Adrenal gland (tissue), 12 donors: Measurements from ENCODE around the gene FYB1. TPM values are rescaled to one million over a fixed set of nuclear protein-coding genes. Genes with fewer than 3 reads are reported as not detected.

Experiments
- DNase-seq, 7 donors: peaks; one replicate each; pipeline ENCODE4 v3.0.0-alpha.2; 2019 to 2020
- H3K27ac ChIP-seq, 5 donors: fragments of 200-600 bp; sonication (generic) in 4 of 5; 1 replicate in 3 of 5; 2 replicates in 2 of 5; pipeline versions ENCODE4 v1.5.1 to v1.8.0; 2016 to 2020; ENCODE audit warnings: mild to moderate bottlenecking in 1 of 5
- H3K27me3 ChIP-seq: fragments of 200-600 bp; 2 replicates; pipeline ENCODE4 v1.8.0; 2021
- H3K36me3 ChIP-seq, 2 donors: fragments of 200-600 bp; replicated peaks in 1 of 2; 1 replicate in 1 of 2; 2 replicates in 1 of 2; pipeline versions ENCODE4 v1.5.1 to v1.8.0; 2018 to 2022
- H3K4me1 ChIP-seq, 2 donors: fragments of 200-600 bp; replicated peaks in 1 of 2; 1 replicate in 1 of 2; 2 replicates in 1 of 2; pipeline versions ENCODE4 v1.5.1 to v1.8.0; 2018 to 2021
- H3K4me3 ChIP-seq, 4 donors: fragments of 200-600 bp; sonication (generic) in 3 of 4; one replicate each; pipeline ENCODE4 v1.5.1; 2016 to 2018
- H3K9me3 ChIP-seq, 3 donors: fragments of 200-600 bp; sonication (generic) in 1 of 3; replicated peaks in 1 of 3; 1 replicate in 2 of 3; 2 replicates in 1 of 3; pipeline versions ENCODE4 v1.5.1 to v1.8.0; 2016 to 2021
- POLR2A ChIP-seq, 2 donors: fragments of 450-650 bp; IDR thresholded peaks; one replicate each; pipeline ENCODE4 v1.6.1; 2017; ENCODE audit warnings: antibody characterized with exemption in 2 of 2, mild to moderate bottlenecking in 2 of 2, moderate library complexity in 1 of 2
- WGBS, 4 donors: extraction: QIAGEN DNeasy Blood & Tissue Kit in 2 of 4; methylation state at CpG; one replicate each; pipeline versions ENCODE4 v1.1.5 to v1.1.7; 2013 to 2017; 5-methylcytosine and 5-hydroxymethylcytosine counted together
- intact Hi-C, 2 donors: fragments of 100-400 bp; cut with DNase I; formaldehyde crosslinking; loops; one replicate each; pipeline versions ENCODE4 v1.14.1 to v1.15.0; 2022 to 2023
- polyA plus RNA-seq, 3 donors: library from polyadenylated mRNA; stranded (reverse); fragments of 200-250 nt in 2 of 3; fragments of 350-450 nt in 1 of 3; fragmentation: Illumina TruSeq in 1 of 3; extraction: RNeasy Lipid Tissue Mini Kit (QIAGEN cat#74804) in 1 of 3; gene quantifications; one replicate each; pipeline ENCODE4 v1.2.3, GENCODE V29; 2013 to 2014
- total RNA-seq, 9 donors: library from RNA; depleted of rRNA in 4 of 9; stranded (reverse); fragments of >200 nt in 4 of 9; fragments of 120-200 nt in 1 of 9; fragmentation: NEBNext Ultra II Directional in 1 of 9; extraction: Animal tissue kit (Norgen Biotek cat#: 25700) in 1 of 9; gene quantifications; one replicate each; pipeline versions ENCODE4 v1.1.0 to v1.2.4, GENCODE V29; 2013 to 2023
- TF ChIP-seq, protein P1 (sequence below), 6 experiments: fragments of 450-650 bp in 4 of 6; fragments of 200-600 bp in 2 of 6; sonication (generic) in 1 of 6; IDR thresholded peaks; 1 replicate in 5 of 6; 2 replicates in 1 of 6; pipeline versions ENCODE4 v1.5.1 to v1.8.0; 2016 to 2021; ENCODE audit warnings: antibody characterized with exemption in 6 of 6, mild to moderate bottlenecking in 2 of 6, moderate library complexity in 1 of 6
- donor health status: healthy with polysubstance abuse.
- donor health status: Bipolar disorder and iron deficiency.
- donor health status: DM: yes; HTN: yes; CAD: no.
- donor health status: DM: no; HTN: no; CAD: no.
- donor health status: DM: no; HTN: no; CAD: no.
- donor health status: DM: yes; HTN: yes; CAD: no.

FYB1 gene
- total and polyA plus RNA-seq, 12 donors = 1.6 to 29.8 (median 13.6) TPM

DNA sequence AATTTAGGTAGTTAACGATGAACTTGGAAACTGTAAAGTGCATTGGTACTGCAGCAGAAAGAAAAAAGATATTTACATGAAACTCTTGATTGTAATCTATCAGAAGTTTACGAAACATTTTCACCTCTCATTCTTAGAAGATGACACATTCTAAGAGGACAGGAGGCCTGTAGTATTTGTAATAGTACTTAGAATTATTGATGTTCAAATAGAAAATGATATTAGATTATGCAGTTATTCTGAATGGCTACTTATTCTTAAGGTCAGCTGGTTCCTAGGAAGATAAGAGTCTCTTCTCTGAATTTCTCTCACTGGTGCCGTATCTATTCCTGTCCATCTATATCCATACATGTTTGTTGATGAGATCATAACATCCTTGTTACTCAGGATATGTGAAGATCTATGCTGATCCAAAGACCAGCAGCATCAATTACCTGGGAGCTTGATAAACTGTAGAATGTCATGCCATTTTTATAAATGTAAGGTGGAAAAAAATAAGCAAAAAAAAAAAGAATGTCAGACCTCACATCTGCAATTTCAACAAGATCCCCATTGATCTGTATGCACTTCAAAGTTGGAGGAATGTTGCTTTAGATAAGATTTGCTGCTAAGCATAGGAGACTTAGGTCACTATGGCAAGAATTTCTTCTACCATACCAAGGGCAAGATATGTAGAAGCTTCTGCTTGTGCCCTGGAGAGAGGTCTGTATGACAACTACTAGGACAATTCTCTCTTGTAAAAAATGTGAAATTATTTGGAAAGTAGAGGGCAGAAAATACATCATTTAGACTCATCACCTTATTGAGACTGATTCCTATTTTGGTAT lies 102.8 kb downstream of the FYB1 start:
- intact Hi-C loops = no loop called here
- no peaks in the 10 kb centered on the region for H3K9me3 ChIP-seq
- peak overlapping the region in 1 of 5 donors; percentile 27 for H3K27ac ChIP-seq
- 60 to 65% (median 62%) methylated on average over 3 of the region's 3 CpGs for WGBS, 4 donors
- no peaks in the 10 kb centered on the region for H3K36me3 ChIP-seq
- TF ChIP-seq, protein P1, sequence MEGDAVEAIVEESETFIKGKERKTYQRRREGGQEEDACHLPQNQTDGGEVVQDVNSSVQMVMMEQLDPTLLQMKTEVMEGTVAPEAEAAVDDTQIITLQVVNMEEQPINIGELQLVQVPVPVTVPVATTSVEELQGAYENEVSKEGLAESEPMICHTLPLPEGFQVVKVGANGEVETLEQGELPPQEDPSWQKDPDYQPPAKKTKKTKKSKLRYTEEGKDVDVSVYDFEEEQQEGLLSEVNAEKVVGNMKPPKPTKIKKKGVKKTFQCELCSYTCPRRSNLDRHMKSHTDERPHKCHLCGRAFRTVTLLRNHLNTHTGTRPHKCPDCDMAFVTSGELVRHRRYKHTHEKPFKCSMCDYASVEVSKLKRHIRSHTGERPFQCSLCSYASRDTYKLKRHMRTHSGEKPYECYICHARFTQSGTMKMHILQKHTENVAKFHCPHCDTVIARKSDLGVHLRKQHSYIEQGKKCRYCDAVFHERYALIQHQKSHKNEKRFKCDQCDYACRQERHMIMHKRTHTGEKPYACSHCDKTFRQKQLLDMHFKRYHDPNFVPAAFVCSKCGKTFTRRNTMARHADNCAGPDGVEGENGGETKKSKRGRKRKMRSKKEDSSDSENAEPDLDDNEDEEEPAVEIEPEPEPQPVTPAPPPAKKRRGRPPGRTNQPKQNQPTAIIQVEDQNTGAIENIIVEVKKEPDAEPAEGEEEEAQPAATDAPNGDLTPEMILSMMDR (IDR thresholded peaks at IDR 0.05) = no peak
- no peak for TF ChIP-seq POLR2A (IDR thresholded peaks at IDR 0.05)
- DNase-seq = no peak
- no peaks in the 10 kb centered on the region for H3K27me3 ChIP-seq
- peaks cover 0 to 3% of the 10 kb centered on the region in 2 donors for H3K4me1 ChIP-seq
- peak overlapping the region in 1 of 4 donors; percentile 30 for H3K4me3 ChIP-seq

DNA sequence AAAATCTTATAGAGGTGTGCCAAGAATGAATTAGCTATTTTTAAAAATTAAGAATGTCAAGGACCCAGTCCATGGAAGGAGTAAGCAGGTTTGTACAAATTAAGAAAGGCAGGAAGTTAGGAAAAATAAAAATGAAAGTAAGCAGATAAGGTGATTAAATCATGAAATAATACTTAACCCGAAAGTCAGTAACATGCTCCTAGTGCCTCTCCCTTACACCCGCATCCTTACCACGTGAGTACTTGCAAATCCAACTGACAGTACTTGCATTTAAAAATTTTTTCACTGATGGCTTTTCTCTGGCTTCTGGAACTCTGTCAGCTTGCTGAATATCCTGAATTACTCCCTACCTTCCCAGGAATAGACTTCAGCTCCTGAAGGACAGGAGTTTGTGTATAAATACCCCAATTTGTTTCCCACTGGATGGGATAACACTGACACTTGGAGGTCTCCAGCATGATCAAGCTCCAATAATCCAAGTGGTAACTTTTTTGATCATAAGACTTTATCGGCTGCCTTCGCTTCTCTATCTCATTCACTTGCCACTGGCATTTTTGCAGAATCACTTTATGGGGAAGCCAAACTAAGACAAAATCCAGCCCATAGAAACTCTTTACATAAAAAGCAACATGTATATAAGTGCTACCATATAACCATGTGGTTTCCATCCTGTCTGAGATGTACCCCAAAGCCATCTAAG lies 103.6 kb downstream of the FYB1 start:
- DNase-seq = peak in 4 of 7 donors; percentile 12 to 30 (median 16)
- WGBS, 4 donors = 28 to 64% (median 41%) methylated on average over 5 of the region's 5 CpGs
- H3K27me3 ChIP-seq = no peaks in the 10 kb centered on the region
- H3K27ac ChIP-seq = peak overlapping the region in 3 of 5 donors; percentile 27 to 36 (median 32)
- intact Hi-C loops = no loop called here
- H3K9me3 ChIP-seq = no peaks in the 10 kb centered on the region
- H3K36me3 ChIP-seq = no peaks in the 10 kb centered on the region
- TF ChIP-seq POLR2A (IDR thresholded peaks at IDR 0.05) = no peak
- TF ChIP-seq, protein P1 (IDR thresholded peaks at IDR 0.05) = no peak
- peak overlapping the region in 2 of 4 donors; percentile 15 to 30 for H3K4me3 ChIP-seq
- H3K4me1 ChIP-seq = peaks cover 0 to 3% of the 10 kb centered on the region in 2 donors

DNA sequence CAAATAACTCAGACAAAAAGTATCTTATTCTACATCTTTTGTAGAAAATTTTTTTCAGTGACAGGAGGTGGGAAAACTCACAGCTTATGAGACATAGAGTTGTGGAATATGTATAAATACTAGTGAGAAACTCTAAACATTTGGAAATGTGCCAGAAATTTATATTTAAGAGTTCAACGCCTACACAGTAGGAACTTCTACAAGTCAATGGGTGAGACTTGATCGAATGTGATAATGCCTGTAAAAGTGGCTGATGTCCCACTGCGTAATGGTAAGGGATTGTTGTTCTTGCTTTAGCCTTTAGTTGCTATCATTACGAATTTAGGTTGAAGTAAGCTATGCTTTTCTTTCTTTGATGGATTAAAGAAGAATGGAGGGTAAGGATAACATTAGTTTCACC lies 105.2 kb downstream of the FYB1 start:
- Histone ChIP-seq H3K9me3 (no peaks in the 10 kb centered on the region), H3K4me1 (peaks cover 0 to 3% of the 10 kb centered on the region in 2 donors), H3K27me3 (no peaks in the 10 kb centered on the region), H3K36me3 (no peaks in the 10 kb centered on the region), H3K4me3 (no peak overlapping the region), H3K27ac (no peak overlapping the region)
- 91 to 95% (median 95%) methylated on average over 4 of the region's 4 CpGs for WGBS, 4 donors
- TF ChIP-seq, protein P1 (IDR thresholded peaks at IDR 0.05) = no peak
- no peak for TF ChIP-seq POLR2A (IDR thresholded peaks at IDR 0.05)
- no peak for DNase-seq
- intact Hi-C loops = no loop called here

DNA sequence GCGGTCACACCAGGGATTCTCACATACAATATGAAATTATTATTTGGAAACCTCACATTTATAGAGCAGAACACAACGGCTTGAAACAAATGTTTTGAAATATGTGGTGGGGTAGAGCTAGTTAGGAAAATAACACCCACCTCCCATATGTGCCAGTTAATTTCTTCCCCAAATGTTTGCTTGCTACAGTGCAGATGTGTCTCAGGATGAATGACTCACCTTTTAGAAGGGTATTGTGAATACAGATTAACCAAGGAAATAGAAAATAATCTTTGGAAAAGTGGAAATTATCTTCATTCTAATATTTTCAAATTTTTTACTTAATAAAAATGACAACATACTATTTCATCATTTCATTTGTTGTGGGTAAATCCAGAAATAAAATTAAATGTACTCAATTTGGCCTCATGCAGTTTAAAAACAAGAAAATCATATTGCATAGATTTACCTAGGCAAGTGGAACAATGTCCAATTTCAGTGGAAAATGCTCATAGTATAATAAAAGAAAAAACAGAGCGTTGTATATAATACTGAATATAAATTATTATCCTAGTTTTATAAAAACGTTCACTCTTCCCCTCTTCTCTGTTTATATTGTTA lies 105.9 kb downstream of the FYB1 start:
- Histone ChIP-seq H3K36me3 (no peaks in the 10 kb centered on the region), H3K4me1 (peaks cover 0 to 3% of the 10 kb centered on the region in 2 donors), H3K9me3 (no peaks in the 10 kb centered on the region), H3K27ac (no peak overlapping the region), H3K4me3 (no peak overlapping the region), H3K27me3 (no peaks in the 10 kb centered on the region)
- TF ChIP-seq, protein P1 (IDR thresholded peaks at IDR 0.05) = no peak
- TF ChIP-seq POLR2A (IDR thresholded peaks at IDR 0.05) = no peak
- intact Hi-C loops = no loop called here
- no peak for DNase-seq
- 84 to 86% (median 85%) methylated on average over 4 of the region's 4 CpGs for WGBS, 4 donors
